ENCODE measurements around the gene PSMB4. TPM values are rescaled to one million over a fixed set of nuclear protein-coding genes. Genes with fewer than 3 reads are reported as not detected.

PSMB4 gene
- total and polyA plus RNA-seq, 2 experiments from 2014 or later: 348 to 417 TPM

DNA sequence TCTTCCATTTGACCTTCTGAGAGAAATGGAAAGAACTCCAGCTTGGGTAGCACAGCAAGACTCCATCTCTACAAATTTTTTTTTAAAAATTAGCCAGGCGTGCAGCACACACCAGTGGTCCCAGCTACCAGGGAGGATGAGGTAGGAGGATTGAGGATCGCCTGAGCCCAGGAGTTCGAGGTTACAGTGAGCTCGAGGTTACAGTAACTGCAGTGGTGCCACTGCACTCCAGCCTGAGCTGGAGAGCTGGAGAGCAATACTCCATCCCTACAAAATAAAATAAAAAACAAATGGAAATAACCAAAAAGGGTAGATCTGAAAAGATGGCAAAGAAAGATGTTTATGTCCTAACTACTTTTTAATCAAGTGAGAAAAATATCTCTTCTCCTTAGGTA lies 45.4 kb downstream of the PSMB4 start (continued):
- TF ChIP-seq, protein P1, sequence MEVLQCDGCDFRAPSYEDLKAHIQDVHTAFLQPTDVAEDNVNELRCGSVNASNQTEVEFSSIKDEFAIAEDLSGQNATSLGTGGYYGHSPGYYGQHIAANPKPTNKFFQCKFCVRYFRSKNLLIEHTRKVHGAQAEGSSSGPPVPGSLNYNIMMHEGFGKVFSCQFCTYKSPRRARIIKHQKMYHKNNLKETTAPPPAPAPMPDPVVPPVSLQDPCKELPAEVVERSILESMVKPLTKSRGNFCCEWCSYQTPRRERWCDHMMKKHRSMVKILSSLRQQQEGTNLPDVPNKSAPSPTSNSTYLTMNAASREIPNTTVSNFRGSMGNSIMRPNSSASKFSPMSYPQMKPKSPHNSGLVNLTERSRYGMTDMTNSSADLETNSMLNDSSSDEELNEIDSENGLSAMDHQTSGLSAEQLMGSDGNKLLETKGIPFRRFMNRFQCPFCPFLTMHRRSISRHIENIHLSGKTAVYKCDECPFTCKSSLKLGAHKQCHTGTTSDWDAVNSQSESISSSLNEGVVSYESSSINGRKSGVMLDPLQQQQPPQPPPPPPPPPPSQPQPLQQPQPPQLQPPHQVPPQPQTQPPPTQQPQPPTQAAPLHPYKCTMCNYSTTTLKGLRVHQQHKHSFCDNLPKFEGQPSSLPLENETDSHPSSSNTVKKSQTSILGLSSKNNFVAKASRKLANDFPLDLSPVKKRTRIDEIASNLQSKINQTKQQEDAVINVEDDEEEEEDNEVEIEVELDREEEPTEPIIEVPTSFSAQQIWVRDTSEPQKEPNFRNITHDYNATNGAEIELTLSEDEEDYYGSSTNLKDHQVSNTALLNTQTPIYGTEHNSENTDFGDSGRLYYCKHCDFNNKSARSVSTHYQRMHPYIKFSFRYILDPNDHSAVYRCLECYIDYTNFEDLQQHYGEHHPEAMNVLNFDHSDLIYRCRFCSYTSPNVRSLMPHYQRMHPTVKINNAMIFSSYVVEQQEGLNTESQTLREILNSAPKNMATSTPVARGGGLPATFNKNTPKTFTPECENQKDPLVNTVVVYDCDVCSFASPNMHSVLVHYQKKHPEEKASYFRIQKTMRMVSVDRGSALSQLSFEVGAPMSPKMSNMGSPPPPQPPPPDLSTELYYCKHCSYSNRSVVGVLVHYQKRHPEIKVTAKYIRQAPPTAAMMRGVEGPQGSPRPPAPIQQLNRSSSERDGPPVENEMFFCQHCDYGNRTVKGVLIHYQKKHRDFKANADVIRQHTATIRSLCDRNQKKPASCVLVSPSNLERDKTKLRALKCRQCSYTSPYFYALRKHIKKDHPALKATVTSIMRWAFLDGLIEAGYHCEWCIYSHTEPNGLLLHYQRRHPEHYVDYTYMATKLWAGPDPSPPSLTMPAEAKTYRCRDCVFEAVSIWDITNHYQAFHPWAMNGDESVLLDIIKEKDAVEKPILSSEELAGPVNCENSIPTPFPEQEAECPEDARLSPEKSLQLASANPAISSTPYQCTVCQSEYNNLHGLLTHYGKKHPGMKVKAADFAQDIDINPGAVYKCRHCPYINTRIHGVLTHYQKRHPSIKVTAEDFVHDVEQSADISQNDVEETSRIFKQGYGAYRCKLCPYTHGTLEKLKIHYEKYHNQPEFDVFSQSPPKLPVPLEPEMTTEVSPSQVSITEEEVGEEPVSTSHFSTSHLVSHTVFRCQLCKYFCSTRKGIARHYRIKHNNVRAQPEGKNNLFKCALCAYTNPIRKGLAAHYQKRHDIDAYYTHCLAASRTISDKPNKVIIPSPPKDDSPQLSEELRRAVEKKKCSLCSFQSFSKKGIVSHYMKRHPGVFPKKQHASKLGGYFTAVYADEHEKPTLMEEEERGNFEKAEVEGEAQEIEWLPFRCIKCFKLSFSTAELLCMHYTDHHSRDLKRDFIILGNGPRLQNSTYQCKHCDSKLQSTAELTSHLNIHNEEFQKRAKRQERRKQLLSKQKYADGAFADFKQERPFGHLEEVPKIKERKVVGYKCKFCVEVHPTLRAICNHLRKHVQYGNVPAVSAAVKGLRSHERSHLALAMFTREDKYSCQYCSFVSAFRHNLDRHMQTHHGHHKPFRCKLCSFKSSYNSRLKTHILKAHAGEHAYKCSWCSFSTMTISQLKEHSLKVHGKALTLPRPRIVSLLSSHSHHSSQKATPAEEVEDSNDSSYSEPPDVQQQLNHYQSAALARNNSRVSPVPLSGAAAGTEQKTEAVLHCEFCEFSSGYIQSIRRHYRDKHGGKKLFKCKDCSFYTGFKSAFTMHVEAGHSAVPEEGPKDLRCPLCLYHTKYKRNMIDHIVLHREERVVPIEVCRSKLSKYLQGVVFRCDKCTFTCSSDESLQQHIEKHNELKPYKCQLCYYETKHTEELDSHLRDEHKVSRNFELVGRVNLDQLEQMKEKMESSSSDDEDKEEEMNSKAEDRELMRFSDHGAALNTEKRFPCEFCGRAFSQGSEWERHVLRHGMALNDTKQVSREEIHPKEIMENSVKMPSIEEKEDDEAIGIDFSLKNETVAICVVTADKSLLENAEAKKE (CRISPR knock-in tag; IDR thresholded peaks at IDR 0.05): no peak
- TF ChIP-seq EZH2 (IDR thresholded peaks at IDR 0.05; ENCODE audit: low read depth, unreplicated experiment) (no peak), REST (IDR thresholded peaks at IDR 0.05; ENCODE audit: unreplicated experiment) (no peak), ETS1 (IDR thresholded peaks at IDR 0.05) (no peak)

Measured in GM23338 (cell line).